CD14-positive monocyte (primary cell): Measurements from ENCODE around the gene THSD4. TPM values are rescaled to one million over a fixed set of nuclear protein-coding genes. Genes with fewer than 3 reads are reported as not detected.

Experiments
- DNase-seq, 3 donors: peaks; one replicate each; pipeline ENCODE4 v3.0.0-alpha.2; 2011 to 2022
- H2AFZ ChIP-seq: 2 replicates; pipeline ENCODE4 v1.6.0; 2012; ENCODE audit warnings: mild to moderate bottlenecking, low read depth, low read length, inconsistent platforms; ENCODE audit not compliant: insufficient read depth, poor library complexity, severe bottlenecking
- H3K27ac ChIP-seq, 2 donors: 1 replicate in 1 of 2; 2 replicates in 1 of 2; pipeline ENCODE4 v1.5.1; 2012 to 2013; ENCODE audit warnings: low read length in 2 of 2, control low read depth in 1 of 2, inconsistent platforms in 1 of 2, low read depth in 1 of 2, mild to moderate bottlenecking in 1 of 2
- H3K27me3 ChIP-seq, 2 donors: one replicate each; pipeline versions ENCODE4 v1.6.0 to v1.6.1; 2011 to 2013; ENCODE audit warnings: low read length in 2 of 2; ENCODE audit not compliant: control insufficient read depth in 2 of 2, insufficient read depth in 2 of 2
- H3K36me3 ChIP-seq, 2 donors: replicated peaks in 1 of 2; 1 replicate in 1 of 2; 2 replicates in 1 of 2; pipeline versions ENCODE4 v1.5.1 to v1.6.1; 2012 to 2013; ENCODE audit warnings: low read length in 2 of 2, control low read depth in 1 of 2, inconsistent platforms in 1 of 2, mild to moderate bottlenecking in 1 of 2; ENCODE audit not compliant: insufficient read depth in 2 of 2, control insufficient read depth in 1 of 2
- H3K4me1 ChIP-seq, 2 donors: 1 replicate in 1 of 2; 2 replicates in 1 of 2; pipeline versions ENCODE4 v1.5.1 to v1.6.1; 2012 to 2013; ENCODE audit warnings: low read length in 2 of 2, control low read depth in 1 of 2, inconsistent platforms in 1 of 2, mild to moderate bottlenecking in 1 of 2, moderate library complexity in 1 of 2; ENCODE audit not compliant: insufficient read depth in 2 of 2, control insufficient read depth in 1 of 2
- H3K4me2 ChIP-seq: replicated peaks from 2 replicates; pipeline ENCODE3; 2012; ENCODE audit warnings: low read length, moderate library complexity, mild to moderate bottlenecking; ENCODE audit not compliant: poor library complexity, severe bottlenecking; ENCODE audit errors: extremely low read depth
- H3K4me3 ChIP-seq, 3 experiments: fragments of 200-600 bp in 1 of 3; sonication (generic) in 1 of 3; replicated peaks in 1 of 3; 1 replicate in 2 of 3; 2 replicates in 1 of 3; pipeline ENCODE4 v1.5.1; 2011 to 2013; ENCODE audit warnings: low read length in 3 of 3, mild to moderate bottlenecking in 3 of 3, control low read depth in 2 of 3, low read depth in 2 of 3, inconsistent platforms in 1 of 3, moderate library complexity in 1 of 3
- H3K79me2 ChIP-seq: 2 replicates; pipeline ENCODE4 v1.6.0; 2012; ENCODE audit warnings: mild to moderate bottlenecking, control low read depth, inconsistent platforms, low read length, moderate library complexity; ENCODE audit not compliant: insufficient read depth
- H3K9ac ChIP-seq: 2 replicates; pipeline ENCODE4 v1.6.0; 2017; ENCODE audit warnings: low read length, mild to moderate bottlenecking; ENCODE audit not compliant: insufficient read depth, poor library complexity, severe bottlenecking
- H3K9me3 ChIP-seq, 2 donors: replicated peaks in 1 of 2; 1 replicate in 1 of 2; 2 replicates in 1 of 2; pipeline versions ENCODE4 v1.5.1 to v1.6.1; 2012 to 2013; ENCODE audit warnings: low read length in 2 of 2, control low read depth in 1 of 2; ENCODE audit not compliant: control insufficient read depth in 1 of 2, insufficient read depth in 1 of 2
- H4K20me1 ChIP-seq: 2 replicates; pipeline ENCODE4 v1.6.0; 2012; ENCODE audit warnings: mild to moderate bottlenecking, low read length, control low read depth, moderate library complexity; ENCODE audit not compliant: insufficient read depth
- H3K27ac Mint-ChIP-seq, 7 donors: one replicate each; pipeline ENCODE4 v1.8.0; 2020; ENCODE audit warnings: mild to moderate bottlenecking in 7 of 7, mixed read lengths in 7 of 7, moderate library complexity in 6 of 7, inconsistent platforms in 2 of 7
- H3K27me3 Mint-ChIP-seq, 3 donors: one replicate each; pipeline ENCODE4 v1.8.0; 2021 to 2022; ENCODE audit warnings: low read depth in 3 of 3, mild to moderate bottlenecking in 3 of 3, mixed read lengths in 3 of 3, moderate library complexity in 3 of 3, inconsistent platforms in 1 of 3
- H3K36me3 Mint-ChIP-seq, 2 donors: one replicate each; pipeline ENCODE4 v1.8.0; 2020; ENCODE audit warnings: mixed read lengths in 2 of 2, inconsistent platforms in 1 of 2, mild to moderate bottlenecking in 1 of 2
- H3K4me1 Mint-ChIP-seq: one replicate; pipeline ENCODE4 v1.8.0; 2020; ENCODE audit warnings: mild to moderate bottlenecking, mixed read lengths
- H3K4me3 Mint-ChIP-seq, 2 donors: one replicate each; pipeline ENCODE4 v1.8.0; 2020; ENCODE audit warnings: mild to moderate bottlenecking in 2 of 2, mixed read lengths in 2 of 2, moderate library complexity in 1 of 2
- H3K9me3 Mint-ChIP-seq, 7 donors: one replicate each; pipeline ENCODE4 v1.8.0; 2020 to 2022; ENCODE audit warnings: mixed read lengths in 7 of 7, mild to moderate bottlenecking in 6 of 7, moderate library complexity in 6 of 7, inconsistent platforms in 2 of 7
- CTCF ChIP-seq: fragments of 200-600 bp; IDR thresholded peaks from one replicate; pipeline ENCODE4 v1.8.0; 2022; ENCODE audit warnings: antibody characterized with exemption, mild to moderate bottlenecking
- WGBS: methylation state at CpG from one replicate; pipeline ENCODE4 v1.1.5; 2013; ENCODE audit warnings: missing lambda C conversion rate; ENCODE audit not compliant: insufficient coverage; 5-methylcytosine and 5-hydroxymethylcytosine counted together
- intact Hi-C, 2 donors: fragments of 100-400 bp; cut with micrococcal nuclease; formaldehyde crosslinking; loops; one replicate each; pipeline versions ENCODE4 v1.15.0 to v1.15.1; 2023
- polyA plus RNA-seq, 3 donors: library from polyadenylated mRNA; depleted of rRNA in 1 of 3; unstranded in 2 of 3; stranded (reverse) in 1 of 3; fragments of 300-500 nt in 2 of 3; fragments of >200 nt in 1 of 3; fragmentation: Illumina TruSeq in 2 of 3; gene quantifications; 1 replicate in 2 of 3; 2 replicates in 1 of 3; pipeline ENCODE4 v1.2.3, GENCODE V29; 2012 to 2021

THSD4 gene
- polyA plus RNA-seq, 3 donors: not detected

- Histone ChIP-seq H3K9ac (no peak overlapping the region), H3K27ac (no peak overlapping the region), H3K27me3 (no peaks in the 10 kb centered on the region), H3K4me3 (no peak overlapping the region), H3K9me3 (peaks cover 0 to 17% of the 10 kb centered on the region in 2 donors), H4K20me1 (no peaks in the 10 kb centered on the region), H3K79me2 (no peaks in the 10 kb centered on the region), H2AFZ (no peak overlapping the region), H3K4me2 (no peak overlapping the region), H3K4me1 (no peaks in the 10 kb centered on the region), H3K36me3 (no peaks in the 10 kb centered on the region)
- Mint-ChIP-seq H3K4me3 (no peak overlapping the region), H3K9me3 (peaks cover 7 to 22% (median 17%) of the 10 kb centered on the region in 7 donors), H3K36me3 (no peaks in the 10 kb centered on the region), H3K27ac (no peak overlapping the region), H3K4me1 (no peaks in the 10 kb centered on the region), H3K27me3 (peaks cover 1 to 3% (median 2%) of the 10 kb centered on the region in 3 donors)
- TF ChIP-seq CTCF: no peak
- intact Hi-C loops: no loop called here
- 60% methylated on average over 1 of the region's 2 CpGs for WGBS
- DNase-seq: no peak
These were observed 471.2 kb downstream of the THSD4 start for GRCh38 chr15:71586463-71586862.

GRCh38 chr15:71588746-71589145 lies 473.5 kb downstream of the THSD4 start:
- Histone ChIP-seq H3K4me3 (no peak overlapping the region), H3K4me1 (no peaks in the 10 kb centered on the region), H3K4me2 (no peak overlapping the region), H3K27ac (no peak overlapping the region), H3K27me3 (no peaks in the 10 kb centered on the region), H2AFZ (no peak overlapping the region), H3K36me3 (no peaks in the 10 kb centered on the region), H3K9me3 (peaks cover 0 to 17% of the 10 kb centered on the region in 2 donors), H3K9ac (no peak overlapping the region), H3K79me2 (no peaks in the 10 kb centered on the region), H4K20me1 (no peaks in the 10 kb centered on the region)
- H3K27ac Mint-ChIP-seq: no peak overlapping the region
- peaks cover 5 to 22% (median 19%) of the 10 kb centered on the region in 7 donors for H3K9me3 Mint-ChIP-seq
- no peak for DNase-seq
- H3K27me3 Mint-ChIP-seq: peaks cover 1 to 3% (median 2%) of the 10 kb centered on the region in 3 donors
- H3K36me3 Mint-ChIP-seq: no peaks in the 10 kb centered on the region
- H3K4me3 Mint-ChIP-seq: no peak overlapping the region
- intact Hi-C loops: no loop called here
- no peak for TF ChIP-seq CTCF
- H3K4me1 Mint-ChIP-seq: no peaks in the 10 kb centered on the region
